Colonic mucosa (tissue), 4 donors: ENCODE measurements around the gene INPP5A. TPM values are rescaled to one million over a fixed set of nuclear protein-coding genes. Genes with fewer than 3 reads are reported as not detected.

ENCODE experiments used
- DNase-seq: peaks from one replicate; pipeline ENCODE4 v3.0.0-alpha.2; 2020
- H3K27ac ChIP-seq: fragments of 200-600 bp; one replicate; pipeline ENCODE4 v1.8.0; 2021
- H3K27me3 ChIP-seq: fragments of 200-600 bp; one replicate; pipeline ENCODE4 v1.8.0; 2021
- H3K36me3 ChIP-seq: fragments of 200-600 bp; one replicate; pipeline ENCODE4 v1.8.0; 2021
- H3K4me1 ChIP-seq: fragments of 200-600 bp; one replicate; pipeline ENCODE4 v1.8.0; 2021; ENCODE audit warnings: mild to moderate bottlenecking
- H3K4me3 ChIP-seq: fragments of 200-600 bp; one replicate; pipeline ENCODE4 v1.8.0; 2021
- H3K9ac ChIP-seq, 2 donors: one replicate each; pipeline ENCODE4 v1.7.0; 2013; ENCODE audit warnings: control low read depth in 2 of 2, low read depth in 2 of 2, low read length in 2 of 2
- H3K9me3 ChIP-seq: fragments of 200-600 bp; one replicate; pipeline ENCODE4 v1.8.0; 2021
- intact Hi-C: fragments of 100-400 bp; cut with DNase I; formaldehyde crosslinking; loops from one replicate; pipeline ENCODE4 v1.14.1; 2022
- total RNA-seq, 2 donors: library from RNA; stranded (reverse); fragmentation: NEBNext Ultra II Directional in 1 of 2; extraction: Animal tissue kit (Norgen Biotek cat#: 25700) in 1 of 2; gene quantifications; one replicate each; pipeline ENCODE4 v1.2.1, GENCODE V29; 2021
- TF ChIP-seq, protein P1 (sequence below): fragments of 200-600 bp; IDR thresholded peaks from one replicate; pipeline ENCODE4 v1.8.0; 2022; ENCODE audit warnings: antibody characterized with exemption, mild to moderate bottlenecking
- donor health status: healthy.
- donor health status: DM: no; HTN: no; CAD: no.
- donor health status: DM: no; HTN: no; CAD: no.

Gene INPP5A
- total RNA-seq, 2 donors from 2014 or later, result 29.9 to 41.5 TPM

DNA sequence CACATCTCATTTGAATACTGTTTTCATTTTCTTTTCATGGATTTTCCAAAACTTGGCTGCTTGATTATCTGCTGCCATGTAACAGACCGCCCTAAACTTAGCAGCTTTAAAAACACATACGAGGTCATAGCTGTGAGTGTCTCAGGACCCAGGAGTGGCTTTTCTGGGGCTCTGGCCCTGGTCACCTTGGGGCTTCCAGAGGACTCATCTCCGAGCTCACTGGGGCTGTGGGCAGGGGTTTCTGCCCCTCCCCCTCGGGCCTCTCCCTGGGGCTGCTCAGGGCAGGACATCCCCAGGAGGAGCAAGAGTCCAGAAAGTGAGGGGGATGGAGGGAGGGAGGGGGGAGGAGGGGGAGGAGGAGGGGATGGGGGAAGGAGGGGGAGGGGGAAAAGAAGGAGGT lies 171.3 kb downstream of the INPP5A start:
- H3K4me3 ChIP-seq, result no peak overlapping the region
- H3K27ac ChIP-seq, result no peak overlapping the region
- intact Hi-C loops, result no loop called here
- no peaks in the 10 kb centered on the region for H3K27me3 ChIP-seq
- no peak for DNase-seq
- H3K4me1 ChIP-seq, result no peaks in the 10 kb centered on the region
- no peak overlapping the region for H3K9ac ChIP-seq
- H3K9me3 ChIP-seq, result no peaks in the 10 kb centered on the region
- no peaks in the 10 kb centered on the region for H3K36me3 ChIP-seq
- TF ChIP-seq, protein P1, sequence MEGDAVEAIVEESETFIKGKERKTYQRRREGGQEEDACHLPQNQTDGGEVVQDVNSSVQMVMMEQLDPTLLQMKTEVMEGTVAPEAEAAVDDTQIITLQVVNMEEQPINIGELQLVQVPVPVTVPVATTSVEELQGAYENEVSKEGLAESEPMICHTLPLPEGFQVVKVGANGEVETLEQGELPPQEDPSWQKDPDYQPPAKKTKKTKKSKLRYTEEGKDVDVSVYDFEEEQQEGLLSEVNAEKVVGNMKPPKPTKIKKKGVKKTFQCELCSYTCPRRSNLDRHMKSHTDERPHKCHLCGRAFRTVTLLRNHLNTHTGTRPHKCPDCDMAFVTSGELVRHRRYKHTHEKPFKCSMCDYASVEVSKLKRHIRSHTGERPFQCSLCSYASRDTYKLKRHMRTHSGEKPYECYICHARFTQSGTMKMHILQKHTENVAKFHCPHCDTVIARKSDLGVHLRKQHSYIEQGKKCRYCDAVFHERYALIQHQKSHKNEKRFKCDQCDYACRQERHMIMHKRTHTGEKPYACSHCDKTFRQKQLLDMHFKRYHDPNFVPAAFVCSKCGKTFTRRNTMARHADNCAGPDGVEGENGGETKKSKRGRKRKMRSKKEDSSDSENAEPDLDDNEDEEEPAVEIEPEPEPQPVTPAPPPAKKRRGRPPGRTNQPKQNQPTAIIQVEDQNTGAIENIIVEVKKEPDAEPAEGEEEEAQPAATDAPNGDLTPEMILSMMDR, result no peak

- H3K4me3 ChIP-seq, result no peak overlapping the region
- H3K27ac ChIP-seq, result no peak overlapping the region
- no peaks in the 10 kb centered on the region for H3K4me1 ChIP-seq
- H3K27me3 ChIP-seq, result no peaks in the 10 kb centered on the region
- DNase-seq, result no peak
- H3K9me3 ChIP-seq, result no peaks in the 10 kb centered on the region
- intact Hi-C loops, result no loop called here
- no peaks in the 10 kb centered on the region for H3K36me3 ChIP-seq
- TF ChIP-seq, protein P1, result no peak
- no peak overlapping the region for H3K9ac ChIP-seq
Measured at GRCh38 chr10:132709471-132709951, 171.9 kb downstream of the INPP5A start.

DNA sequence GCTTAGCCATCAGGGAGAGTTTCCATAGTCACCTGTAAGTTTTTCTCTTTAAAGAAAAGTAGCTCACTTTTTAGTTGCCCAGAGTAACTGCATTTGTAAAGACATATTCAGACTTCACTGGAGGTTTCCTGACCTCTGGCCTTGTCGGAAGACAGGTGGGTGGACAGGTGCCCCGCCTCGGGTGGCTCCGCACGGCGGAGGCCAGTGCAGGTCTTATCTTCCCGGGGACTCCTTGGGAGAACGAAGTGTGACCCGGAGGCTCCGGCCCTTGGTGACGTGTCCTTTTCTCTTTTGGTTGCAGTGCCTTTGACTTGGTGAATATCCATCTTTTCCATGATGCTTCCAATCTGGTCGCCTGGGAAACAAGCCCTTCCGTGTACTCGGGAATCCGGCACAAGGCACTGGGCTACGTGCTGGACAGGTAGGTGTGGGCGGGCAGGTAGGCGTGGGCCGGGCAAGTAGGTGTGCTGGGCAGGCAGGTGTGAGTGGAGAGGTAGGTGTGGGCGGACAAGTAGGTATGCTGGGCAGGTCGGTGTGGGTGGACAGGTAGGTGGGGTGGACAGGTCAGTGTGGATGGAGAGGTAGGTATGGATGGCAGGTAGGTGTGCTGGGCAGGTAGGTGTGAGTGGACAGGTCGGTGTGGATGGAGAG lies 172.6 kb downstream of the INPP5A start:
- H3K27ac ChIP-seq, result no peak overlapping the region
- no peak overlapping the region for H3K9ac ChIP-seq
- TF ChIP-seq, protein P1, result no peak
- no peaks in the 10 kb centered on the region for H3K36me3 ChIP-seq
- H3K4me3 ChIP-seq, result no peak overlapping the region
- DNase-seq, result no peak
- H3K27me3 ChIP-seq, result no peaks in the 10 kb centered on the region
- intact Hi-C loops, result no loop called here
- no peaks in the 10 kb centered on the region for H3K9me3 ChIP-seq
- no peaks in the 10 kb centered on the region for H3K4me1 ChIP-seq

- H3K36me3 ChIP-seq, result no peaks in the 10 kb centered on the region
- H3K27me3 ChIP-seq, result no peaks in the 10 kb centered on the region
- TF ChIP-seq, protein P1, result no peak
- intact Hi-C loops, result no loop called here
- no peaks in the 10 kb centered on the region for H3K9me3 ChIP-seq
- H3K9ac ChIP-seq, result no peak overlapping the region
- no peaks in the 10 kb centered on the region for H3K4me1 ChIP-seq
- DNase-seq, result no peak
- H3K27ac ChIP-seq, result no peak overlapping the region
- H3K4me3 ChIP-seq, result no peak overlapping the region
Measured at GRCh38 chr10:132710746-132711612, 173.4 kb downstream of the INPP5A start.

- H3K36me3 ChIP-seq, result no peaks in the 10 kb centered on the region
- intact Hi-C loops, result no loop called here
- H3K9me3 ChIP-seq, result no peaks in the 10 kb centered on the region
- H3K4me1 ChIP-seq, result no peaks in the 10 kb centered on the region
- no peak for DNase-seq
- H3K27ac ChIP-seq, result no peak overlapping the region
- TF ChIP-seq, protein P1, result no peak
- no peaks in the 10 kb centered on the region for H3K27me3 ChIP-seq
- no peak overlapping the region for H3K4me3 ChIP-seq
- no peak overlapping the region for H3K9ac ChIP-seq
Measured at GRCh38 chr10:132711613-132712121, 174.1 kb downstream of the INPP5A start.
